ENCODE results near the gene CENPB.

DNA sequence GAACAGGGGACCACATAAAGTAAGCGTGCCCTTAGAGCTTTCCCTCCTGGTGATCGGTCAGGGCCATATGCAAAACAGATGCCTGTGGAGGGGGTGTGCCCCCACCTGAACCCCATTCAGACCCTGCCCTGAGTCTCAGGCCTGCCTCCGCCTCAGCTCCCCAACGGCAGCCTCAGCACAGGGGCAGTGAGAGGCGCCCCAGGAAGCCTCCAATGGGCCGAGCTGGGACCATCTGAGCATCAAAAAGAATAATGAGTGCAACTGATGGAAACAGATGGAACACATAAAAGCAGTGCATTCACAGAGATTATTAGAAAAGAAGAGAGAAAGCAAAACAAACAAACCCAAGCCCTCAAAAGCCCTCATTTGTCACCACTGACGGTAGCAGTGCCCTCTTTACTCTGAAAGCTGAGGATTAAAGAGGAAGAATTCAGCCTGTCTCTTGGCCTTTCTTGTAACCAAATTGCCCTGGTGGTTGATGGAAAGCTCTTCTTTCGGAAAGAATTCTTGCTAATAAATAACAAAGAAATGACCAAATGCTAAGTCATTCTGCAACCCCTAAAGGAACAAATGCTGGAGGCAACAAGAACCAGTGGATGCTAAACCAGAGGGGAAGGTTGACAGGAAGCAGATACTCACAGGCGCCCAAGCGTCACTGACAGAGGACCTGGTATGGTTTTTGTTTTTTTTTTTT lies 25.7 kb downstream of the CENPB start:
- TF ChIP-seq, protein P1, sequence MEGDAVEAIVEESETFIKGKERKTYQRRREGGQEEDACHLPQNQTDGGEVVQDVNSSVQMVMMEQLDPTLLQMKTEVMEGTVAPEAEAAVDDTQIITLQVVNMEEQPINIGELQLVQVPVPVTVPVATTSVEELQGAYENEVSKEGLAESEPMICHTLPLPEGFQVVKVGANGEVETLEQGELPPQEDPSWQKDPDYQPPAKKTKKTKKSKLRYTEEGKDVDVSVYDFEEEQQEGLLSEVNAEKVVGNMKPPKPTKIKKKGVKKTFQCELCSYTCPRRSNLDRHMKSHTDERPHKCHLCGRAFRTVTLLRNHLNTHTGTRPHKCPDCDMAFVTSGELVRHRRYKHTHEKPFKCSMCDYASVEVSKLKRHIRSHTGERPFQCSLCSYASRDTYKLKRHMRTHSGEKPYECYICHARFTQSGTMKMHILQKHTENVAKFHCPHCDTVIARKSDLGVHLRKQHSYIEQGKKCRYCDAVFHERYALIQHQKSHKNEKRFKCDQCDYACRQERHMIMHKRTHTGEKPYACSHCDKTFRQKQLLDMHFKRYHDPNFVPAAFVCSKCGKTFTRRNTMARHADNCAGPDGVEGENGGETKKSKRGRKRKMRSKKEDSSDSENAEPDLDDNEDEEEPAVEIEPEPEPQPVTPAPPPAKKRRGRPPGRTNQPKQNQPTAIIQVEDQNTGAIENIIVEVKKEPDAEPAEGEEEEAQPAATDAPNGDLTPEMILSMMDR (IDR thresholded peaks at IDR 0.05; ENCODE audit: low read depth, low read length, poor library complexity, severe bottlenecking): no peak
- no peak for TF ChIP-seq EZH2phosphoT487 (IDR thresholded peaks at IDR 0.05; ENCODE audit: borderline replicate concordance, low read length)

All from DOHH2 (cell line).